H1 (cell line): ENCODE data around the gene ATG9B.

ENCODE experiments used
- CHD1 ChIP-seq: IDR thresholded peaks from 2 replicates; pipeline ENCODE4 v1.6.1; 2012; ENCODE audit warnings: low read depth, low read length, improper control_type of control experiment
- CTCF ChIP-seq, 3 experiments: IDR thresholded peaks; 1 replicate in 2 of 3; 2 replicates in 1 of 3; pipeline versions ENCODE4 v1.5.1 to v1.6.1; 2011; ENCODE audit warnings: low read length in 3 of 3, mild to moderate bottlenecking in 3 of 3, inconsistent platforms in 2 of 3, low read depth in 1 of 3, moderate library complexity in 1 of 3; ENCODE audit not compliant: insufficient read depth in 1 of 3; ENCODE audit errors: control extremely low read depth in 1 of 3
- EZH2 ChIP-seq: fragments of 200-600 bp; sonication (generic); IDR thresholded peaks from 2 replicates; pipeline ENCODE4 v1.7.1; 2012; ENCODE audit warnings: low read depth, mild to moderate bottlenecking, moderate library complexity, low read length, inconsistent platforms; ENCODE audit not compliant: severe bottlenecking
- SP1 ChIP-seq: IDR thresholded peaks from 2 replicates; pipeline ENCODE4 v1.6.1; 2011; ENCODE audit warnings: low read depth, low read length
- TAF1 ChIP-seq: IDR thresholded peaks from 2 replicates; pipeline ENCODE4 v1.6.1; 2011; ENCODE audit warnings: mild to moderate bottlenecking, low read depth, low read length

GRCh38 chr7:151066273-151066974 lies 42.1 kb upstream of the ATG9B start:
- TF ChIP-seq CTCF (IDR thresholded peaks at IDR 0.05; ENCODE audit: control extremely low read depth in 1 of 3, insufficient read depth in 1 of 3, low read depth in 1 of 3, low read length in 3 of 3), result no peak
- no peak for TF ChIP-seq SP1
- no peak for TF ChIP-seq CHD1
- TF ChIP-seq EZH2, result no peak
- no peak for TF ChIP-seq TAF1
